Stimulated activated naive CD8-positive, alpha-beta T cell treated with anti-CD3 and anti-CD28 coated beads, Interleukin-15, Interleukin-2, amounts not matched to agents 100 U/mL and 50 U/mL, for 24 hours (primary cell): Measurements from ENCODE around the gene TFCP2L1.

Experiments used
- ATAC-seq: fragments of 150-1000 bp; cut with Tn5 transposase; one replicate; pipeline ENCODE4 v1.10.0; 2021
- DNase-seq: peaks from one replicate; pipeline ENCODE4 v3.0.0; 2021

Gene TFCP2L1

DNA sequence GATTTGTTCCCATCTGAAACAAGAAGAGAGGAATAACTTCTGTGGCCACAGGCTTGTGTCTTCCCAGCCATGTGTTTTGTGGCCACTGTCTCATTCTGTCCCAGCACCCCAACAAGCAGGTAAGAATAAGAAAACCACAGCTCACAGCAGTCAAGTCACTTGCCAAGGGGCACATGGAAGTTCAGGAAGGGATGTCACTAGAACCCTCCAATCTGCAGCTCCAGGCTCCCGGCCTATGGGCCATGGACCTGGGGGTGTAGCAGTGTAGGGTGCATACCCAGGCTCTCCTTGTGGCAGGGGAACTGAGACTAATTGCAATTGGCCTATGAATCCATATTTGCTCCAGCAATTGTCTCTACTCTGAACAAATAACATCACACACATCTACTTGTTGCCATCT lies 112.5 kb downstream of the TFCP2L1 start:
- DNase-seq, result no peak
- ATAC-seq, result no peak

DNA sequence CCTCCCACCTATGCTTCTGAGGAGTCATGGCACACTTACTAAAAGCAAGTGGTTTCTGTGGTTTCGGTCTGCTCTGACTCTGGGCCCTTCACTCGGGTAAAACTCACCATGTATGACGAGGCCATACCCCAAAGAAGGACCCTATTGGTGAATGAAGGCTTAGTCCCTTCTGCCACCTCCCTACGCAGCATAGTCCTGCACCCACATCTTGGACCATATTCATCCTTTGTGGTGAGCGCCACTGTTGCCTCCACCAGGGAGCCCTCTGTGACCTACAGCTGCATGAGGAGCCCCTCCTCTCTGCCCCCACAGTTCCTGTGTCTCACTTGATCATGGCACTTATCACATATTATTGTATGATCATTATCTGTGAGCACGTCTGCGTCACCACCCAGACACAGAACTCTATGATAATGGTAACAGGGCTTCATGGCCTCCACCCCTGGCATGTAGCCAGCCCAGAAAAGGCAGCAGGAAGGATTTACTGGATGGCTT lies 113.3 kb downstream of the TFCP2L1 start:
- no peak for DNase-seq

DNA sequence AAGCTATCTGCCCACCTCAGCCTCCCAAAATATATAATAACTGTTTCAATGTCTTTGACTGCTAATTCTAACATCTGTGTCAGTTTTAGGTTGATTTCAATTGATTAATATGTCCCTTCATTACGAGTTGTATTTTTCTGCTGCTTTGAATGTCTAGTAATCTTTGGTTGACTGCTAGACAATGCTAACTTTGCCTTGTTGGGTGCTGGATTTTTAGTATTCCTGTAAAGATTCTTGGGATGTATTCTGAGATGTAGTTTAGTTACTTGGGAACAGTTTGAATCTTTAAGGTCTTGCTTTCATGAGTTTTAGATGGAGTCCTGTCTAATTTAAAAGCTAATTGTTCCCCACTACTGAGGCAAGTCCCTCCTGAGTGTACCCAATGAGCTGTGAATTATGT lies 114.4 kb downstream of the TFCP2L1 start:
- DNase-seq (no peak), ATAC-seq (no peak)

More for the DNA sequence above, 113.3 kb downstream of the TFCP2L1 start:
- ATAC-seq, result peak; percentile 77

DNA sequence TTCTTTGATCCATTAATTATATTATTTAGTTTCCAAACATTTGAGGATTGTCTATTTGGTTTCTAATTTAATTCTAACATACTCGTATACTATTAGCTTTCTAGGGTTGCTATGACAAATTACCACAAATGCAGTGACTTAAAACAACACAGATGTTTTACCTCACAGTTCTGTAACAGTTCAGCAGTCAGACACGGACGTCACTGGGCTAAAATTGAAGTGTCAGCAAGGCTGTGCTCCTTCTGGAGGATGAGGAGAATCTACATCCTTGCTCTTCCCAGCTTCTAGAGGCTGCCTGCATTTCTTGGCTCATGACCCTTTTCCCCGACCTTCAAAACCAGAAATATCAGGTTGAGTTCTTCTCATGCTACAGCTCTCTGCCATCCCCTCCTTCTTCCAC lies 117.6 kb downstream of the TFCP2L1 start:
- DNase-seq (no peak), ATAC-seq (no peak)
